Glomerular endothelial cell (primary cell): Measurements from ENCODE around the gene OCLN. TPM values are rescaled to one million over a fixed set of nuclear protein-coding genes. Genes with fewer than 3 reads are reported as not detected.
"Not testable (repeated sequence)": the region's sequence is repeated elsewhere in the genome, so short reads cannot be mapped to it uniquely, and the experiment has no call there.

Source experiments
- DNase-seq: peaks from one replicate; pipeline ENCODE4 v3.0.0-alpha.2; 2011; ENCODE audit warnings: low read depth, low spot score; ENCODE audit errors: extremely low read depth
- total RNA-seq: library from RNA; depleted of rRNA; stranded (reverse); fragments of >200 nt; gene quantifications from 2 replicates; pipeline ENCODE4 v1.2.3, GENCODE V29; 2015

OCLN gene
- total RNA-seq, 1 donor from 2014 or later, result 7.4 TPM

DNA sequence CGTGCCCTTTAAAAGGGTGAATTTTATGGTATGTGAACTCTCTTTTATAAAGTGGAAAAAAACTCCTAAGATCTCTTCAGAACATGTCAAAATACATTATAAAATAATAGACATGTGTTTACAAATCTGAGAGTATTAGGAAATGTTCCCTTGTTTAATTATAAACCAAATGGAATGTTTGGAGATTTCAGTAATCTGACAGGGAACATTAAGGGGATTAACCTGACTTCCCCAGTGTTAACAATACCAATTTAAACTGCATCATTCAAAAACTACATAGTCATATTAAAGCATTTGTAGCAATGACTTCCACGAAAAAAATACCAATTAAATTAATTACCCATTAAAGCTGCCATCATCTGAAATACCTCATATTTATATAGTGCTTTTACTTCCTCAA, 1.6 kb upstream of the OCLN start:
- DNase-seq, result no peak

DNA sequence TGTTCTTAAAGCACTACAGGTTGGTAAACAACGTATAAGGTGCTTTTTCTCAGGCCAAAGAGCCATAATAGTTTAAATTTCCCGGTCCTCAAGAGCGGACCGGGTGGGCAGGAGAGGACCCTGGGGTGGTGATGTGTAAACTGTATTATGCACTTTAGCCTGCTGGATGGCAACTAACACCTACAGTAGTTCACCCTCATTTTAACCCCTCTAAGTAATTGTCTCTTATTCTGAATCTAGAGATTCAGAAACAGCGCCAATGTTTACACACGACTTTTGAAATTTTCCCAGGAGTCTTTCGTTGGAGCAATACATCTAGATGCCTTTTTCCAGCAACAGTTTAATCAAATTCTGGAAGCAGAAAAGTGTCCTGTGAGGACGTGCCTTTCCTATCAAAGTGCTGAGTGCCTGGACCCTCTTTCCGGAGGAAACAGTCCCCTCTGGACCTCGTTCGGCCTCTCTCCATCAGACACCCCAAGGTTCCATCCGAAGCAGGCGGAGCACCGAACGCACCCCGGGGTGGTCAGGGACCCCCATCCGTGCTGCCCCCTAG, 676 bp upstream of the OCLN start:
- no peak for DNase-seq

DNA sequence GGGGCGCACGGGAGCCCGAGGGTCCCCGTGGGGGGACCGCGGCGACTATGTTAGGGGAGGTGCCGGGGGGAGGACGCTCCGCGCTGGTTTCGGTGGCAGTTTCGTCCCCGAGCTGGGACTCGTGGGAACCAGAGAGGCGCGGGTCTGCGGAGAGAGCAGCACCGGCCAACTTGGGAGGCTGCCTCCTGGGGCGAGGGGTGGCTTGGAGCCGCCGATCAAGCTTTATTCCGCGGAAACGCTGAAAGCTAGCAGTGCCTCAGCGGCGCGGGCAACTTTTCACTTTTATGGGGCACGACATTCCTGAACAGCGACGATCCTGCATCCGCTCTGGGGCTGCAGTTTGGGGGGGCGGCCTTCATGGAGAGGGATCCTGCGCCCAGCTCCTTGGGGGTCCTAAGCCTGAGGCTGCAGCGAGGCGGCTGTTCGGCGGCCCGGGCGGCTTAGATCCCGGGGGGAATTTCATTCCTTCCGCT, 369 bp downstream of the OCLN start:
- DNase-seq, result no peak

DNA sequence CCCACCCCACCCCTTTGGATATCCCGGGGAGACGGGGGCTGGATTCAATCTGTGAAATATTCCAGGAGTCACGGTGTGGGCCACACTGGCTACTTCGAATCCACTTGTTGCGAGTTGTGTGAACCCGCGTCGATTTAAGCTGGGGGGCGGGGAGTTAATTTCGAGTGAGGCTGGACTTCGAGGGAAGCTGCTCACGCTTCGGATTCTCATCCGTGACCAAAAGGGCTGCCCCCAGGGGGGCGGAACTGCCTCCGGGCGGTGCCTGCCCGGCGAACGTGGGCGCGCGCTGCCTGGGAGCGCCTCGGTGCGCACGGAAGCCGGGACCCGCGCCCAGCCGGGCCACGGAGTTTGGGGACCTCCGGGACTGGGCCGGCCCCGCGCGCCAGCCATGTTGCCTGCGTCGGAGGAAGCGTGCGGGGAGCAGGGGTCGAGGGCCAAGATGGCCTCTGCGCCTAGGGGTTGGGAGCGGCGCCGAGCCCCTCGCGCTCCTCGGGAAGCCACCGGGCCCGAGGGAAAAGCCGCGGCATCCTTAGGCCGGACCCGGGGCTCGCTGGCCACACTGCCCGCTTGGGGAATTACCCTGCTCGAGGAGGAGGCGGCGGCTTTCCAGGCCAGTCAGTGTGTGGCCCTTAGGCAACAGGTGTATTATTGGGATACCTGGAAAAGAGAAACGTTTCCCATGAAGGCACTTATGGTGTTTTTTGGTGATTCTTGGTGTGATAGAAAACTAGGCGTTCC, 975 bp downstream of the OCLN start:
- DNase-seq, result no peak

DNA sequence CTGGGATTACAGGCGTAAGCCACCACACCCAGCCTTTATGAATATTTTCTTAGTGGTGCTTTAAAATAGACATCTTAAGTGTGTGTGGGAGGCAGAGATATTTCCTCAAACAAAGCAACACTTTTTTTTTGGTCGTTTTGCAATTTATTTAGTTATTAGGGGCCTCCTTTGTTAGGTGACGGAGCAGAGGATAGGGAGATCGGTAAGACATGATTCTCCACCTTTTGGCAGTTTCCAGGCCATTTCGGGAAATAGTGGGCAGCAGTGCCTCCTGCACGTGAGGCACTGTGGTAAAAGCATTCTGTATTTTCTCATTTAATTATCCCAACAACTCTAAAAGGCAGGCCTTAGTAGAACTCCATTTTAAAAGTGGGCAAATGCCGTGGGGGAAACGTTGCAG, 1.9 kb downstream of the OCLN start:
- no peak for DNase-seq

DNA sequence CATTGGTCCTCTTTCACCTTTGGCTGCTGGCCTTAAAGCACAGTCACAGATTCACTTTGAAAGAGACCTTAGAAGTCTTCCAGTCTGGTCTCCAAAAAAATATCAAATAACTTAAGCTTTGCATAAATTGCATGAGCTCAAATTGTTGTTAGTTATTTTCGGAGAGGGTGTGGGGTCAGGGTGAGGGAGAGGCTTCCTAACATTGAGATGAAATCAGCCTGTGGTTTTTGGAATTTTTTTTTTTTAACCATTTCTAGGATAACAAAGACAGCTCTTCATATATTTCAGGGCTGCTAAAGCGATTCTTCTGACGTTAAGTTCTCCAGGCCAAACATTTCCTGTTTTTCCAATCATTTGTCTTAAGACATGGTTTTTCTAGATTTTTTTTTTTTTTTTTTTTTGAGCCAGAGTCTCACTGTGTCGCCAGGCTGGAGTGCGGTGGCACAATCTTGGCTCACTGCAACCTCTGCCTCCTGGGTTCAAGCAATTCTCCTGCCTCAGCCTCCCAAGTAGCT, 4.5 kb downstream of the OCLN start:
- no peak for DNase-seq

DNA sequence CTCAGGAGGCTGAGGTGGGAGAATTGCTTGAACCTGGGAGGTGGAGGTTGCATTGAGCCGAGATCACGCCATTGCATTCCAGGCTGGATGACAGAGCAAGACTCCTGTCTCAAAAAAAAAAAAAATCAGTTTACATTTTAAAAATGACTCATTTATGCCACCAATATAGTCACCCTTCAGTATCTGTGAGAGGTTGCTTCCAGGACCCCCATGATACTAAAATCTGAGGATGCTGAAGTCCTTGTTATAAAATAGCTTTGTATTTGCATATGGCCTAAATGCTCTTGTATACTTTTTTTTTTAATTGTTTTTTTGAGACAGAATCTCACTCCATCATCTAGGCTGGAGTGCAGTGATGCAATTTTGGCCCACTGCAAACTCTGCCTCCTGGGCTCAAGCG, 5.8 kb downstream of the OCLN start:
- DNase-seq, result no peak

DNA sequence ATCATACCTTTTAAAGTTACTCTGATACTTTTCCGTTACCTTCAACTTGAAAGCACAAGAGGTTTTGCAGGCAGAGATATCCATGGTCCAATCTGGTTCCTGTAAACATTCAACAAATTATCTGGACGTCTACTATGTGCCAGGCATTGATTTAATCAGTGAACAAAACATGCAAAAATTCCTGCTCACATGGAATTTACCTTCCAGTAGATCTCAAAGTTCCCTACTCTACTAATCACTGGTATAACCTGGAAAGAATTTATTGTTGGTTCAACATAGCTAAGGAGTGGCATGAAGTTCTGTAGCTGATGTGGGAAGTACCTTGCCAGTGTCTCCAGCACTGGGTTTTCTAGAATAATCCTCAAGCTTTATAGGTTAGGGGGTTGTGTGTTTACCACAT, 9.8 kb downstream of the OCLN start:
- DNase-seq, result no peak

DNA sequence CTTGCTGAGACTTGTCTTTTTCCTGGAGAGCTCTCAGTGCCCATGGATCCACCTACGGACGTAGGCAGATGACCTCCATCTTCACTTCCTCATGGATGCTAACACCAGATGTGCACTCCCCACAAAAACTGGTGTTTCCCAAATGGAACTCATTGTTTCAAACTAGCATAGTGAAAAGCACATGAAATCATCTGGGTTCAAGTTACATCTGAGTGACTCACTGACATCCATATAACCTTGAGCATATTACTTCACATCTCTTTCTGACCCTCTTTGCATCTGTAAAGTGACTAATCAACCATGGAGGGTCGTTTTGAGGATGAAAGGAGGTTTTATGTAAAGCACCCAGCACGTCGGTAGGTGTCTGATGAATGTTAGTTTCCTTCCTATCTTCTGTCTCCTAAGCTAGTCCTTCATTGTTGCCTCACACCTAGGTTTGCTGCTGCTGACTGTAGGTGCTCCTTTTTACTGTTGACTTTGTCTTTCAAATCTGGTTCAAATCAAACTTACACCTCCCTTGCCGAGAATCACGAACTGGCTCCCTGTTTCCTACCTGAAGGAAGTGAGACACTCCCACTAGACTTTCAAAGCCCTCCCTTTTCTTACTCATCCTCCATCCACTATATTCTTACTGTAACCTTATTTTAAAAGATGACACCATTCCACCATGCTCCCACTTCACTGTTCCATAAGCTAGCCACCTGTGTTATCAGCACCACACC, 10.3 kb downstream of the OCLN start:
- DNase-seq, result no peak

DNA sequence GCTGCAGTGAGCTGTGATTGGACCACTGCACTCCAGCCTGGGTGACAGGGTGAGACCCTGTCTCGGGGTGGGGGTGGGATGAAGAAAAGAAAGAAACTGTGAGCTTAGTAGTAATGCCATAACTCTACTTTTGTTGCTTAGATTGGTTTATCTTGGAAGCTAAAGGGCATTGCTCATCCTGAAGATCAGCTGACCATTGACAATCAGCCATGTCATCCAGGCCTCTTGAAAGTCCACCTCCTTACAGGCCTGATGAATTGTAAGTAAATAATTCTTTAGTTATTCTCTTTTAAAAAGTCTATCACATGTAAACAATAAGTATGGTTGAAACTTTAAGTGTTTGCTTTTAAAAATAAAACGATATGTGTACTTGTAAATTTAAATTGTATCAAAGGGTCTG, 11.4 kb downstream of the OCLN start:
- DNase-seq, result no peak

DNA sequence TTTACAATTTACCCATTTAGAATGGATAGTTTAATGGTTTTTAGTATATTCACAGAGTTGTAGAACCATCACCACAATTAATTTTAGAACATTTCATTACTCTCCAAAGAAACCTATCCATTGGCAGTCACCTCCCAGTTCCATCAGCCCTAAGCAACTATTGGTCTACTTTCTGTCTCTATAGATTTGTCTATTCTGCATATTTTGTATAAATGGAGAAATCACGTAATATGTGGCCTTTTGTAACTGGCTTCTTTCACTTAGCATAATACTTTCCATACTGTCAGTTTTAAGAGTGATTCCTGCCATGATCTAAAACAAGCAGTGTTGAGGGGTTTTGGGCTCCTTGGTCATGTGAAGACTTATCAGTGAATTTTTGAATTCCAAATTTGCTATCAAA, 12.7 kb downstream of the OCLN start:
- no peak for DNase-seq

DNA sequence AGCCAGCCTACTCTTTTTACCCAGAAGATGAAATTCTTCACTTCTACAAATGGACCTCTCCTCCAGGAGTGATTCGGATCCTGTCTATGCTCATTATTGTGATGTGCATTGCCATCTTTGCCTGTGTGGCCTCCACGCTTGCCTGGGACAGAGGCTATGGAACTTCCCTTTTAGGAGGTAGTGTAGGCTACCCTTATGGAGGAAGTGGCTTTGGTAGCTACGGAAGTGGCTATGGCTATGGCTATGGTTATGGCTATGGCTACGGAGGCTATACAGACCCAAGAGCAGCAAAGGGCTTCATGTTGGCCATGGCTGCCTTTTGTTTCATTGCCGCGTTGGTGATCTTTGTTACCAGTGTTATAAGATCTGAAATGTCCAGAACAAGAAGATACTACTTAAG, 16.6 kb downstream of the OCLN start:
- DNase-seq, result no peak

DNA sequence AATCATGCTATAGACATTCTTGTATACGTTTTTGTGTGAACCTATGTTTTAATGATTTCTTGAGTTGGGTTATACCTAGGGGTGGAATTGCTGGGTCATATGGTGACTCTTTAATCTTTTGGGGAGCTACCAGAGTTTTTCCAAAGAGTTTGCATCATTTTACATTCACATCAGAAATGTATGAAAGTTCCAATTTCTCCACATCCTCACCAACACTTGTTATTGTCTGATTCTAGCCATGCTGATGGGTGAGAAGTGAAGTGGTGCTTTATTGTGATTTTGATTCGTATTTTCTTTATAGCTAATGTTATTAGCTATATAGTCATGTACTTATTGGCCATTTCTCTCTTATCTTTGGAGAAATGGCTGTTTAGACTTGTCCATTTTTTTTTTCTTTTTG, 18.1 kb downstream of the OCLN start:
- no peak for DNase-seq

DNA sequence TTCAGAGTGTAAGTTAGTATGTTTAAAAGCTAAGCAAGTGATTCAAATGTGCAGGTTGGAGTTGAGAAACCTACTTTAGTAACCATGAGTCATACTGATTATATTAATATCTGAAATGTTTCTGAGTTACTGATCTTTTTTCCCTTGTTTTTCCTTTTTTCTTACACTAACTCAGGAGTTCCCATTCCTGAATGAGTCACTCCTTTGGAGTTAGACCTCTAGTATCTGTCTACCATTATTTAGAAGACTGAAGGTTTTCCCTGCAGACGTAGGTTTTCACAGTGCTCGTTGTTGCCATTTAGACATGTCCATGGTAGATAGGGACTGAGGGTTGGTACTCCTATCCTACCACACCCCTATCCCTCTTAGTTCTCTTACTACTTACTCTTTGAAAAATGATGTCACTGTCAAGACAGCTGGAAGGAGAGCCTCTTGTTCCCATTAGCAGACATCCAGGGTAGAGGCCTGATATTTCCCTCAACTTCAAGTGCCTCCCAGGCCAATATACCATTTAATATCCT, 20.2 kb downstream of the OCLN start:
- DNase-seq, result no peak

DNA sequence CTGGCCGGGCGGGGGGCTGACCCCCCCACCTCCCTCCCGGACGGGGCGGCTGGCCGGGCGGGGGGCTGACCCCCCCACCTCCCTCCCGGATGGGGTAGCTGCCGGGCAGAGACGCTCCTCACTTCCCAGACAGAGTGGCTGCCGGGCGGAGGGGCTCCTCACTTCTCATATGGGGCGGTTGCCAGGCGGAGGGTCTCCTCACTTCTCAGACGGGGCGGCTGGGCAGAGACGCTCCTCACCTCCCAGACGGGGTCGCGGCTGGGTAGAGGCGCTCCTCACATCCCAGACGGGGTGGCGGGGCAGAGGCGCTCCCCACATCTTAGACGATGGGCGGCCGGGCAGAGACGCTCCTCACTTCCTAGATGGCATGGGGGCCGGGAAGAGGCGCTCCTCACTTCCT, 23.0 kb downstream of the OCLN start:
- not testable (repeated sequence) for DNase-seq

DNA sequence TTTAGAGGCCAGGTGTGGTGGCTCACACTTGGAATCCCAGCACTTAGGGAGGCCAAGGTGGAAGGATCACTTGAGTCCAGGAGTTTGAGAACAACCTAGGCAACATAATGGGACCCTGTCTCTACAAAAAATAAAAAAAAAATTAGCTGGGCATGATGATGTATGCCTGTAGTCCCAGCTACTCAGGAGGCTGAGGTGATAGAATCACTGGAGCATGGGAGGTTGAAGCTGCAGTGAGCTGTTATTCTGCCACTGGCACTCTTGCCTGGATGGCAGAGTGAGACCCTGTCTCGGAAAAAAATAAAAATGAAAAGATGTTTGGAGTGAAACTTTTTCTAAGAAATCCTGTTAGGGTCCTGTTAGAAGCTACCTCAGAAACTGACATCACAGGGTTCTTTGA, 24.2 kb downstream of the OCLN start:
- DNase-seq, result no peak

DNA sequence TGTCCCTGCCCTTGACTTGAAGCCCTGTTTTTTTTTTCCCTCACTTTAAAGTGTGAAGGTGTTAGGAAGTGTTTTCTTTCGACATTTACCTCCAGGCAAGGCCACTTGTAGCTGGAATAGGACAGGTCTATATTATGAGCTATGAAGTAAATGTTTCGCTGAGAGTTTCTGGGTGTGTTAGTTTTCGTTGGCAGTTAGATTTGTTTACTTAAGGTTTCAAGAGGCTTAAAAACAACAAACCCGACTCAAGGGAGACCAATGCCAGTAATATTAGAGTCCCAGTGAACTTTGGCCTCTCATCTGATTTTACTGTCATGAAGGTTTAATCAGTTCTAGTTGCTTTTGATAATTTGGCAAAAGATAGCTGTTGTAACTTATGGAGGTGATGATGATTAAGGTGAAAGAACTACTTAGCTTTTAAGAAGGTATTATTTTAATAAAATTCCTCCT, 25.2 kb downstream of the OCLN start:
- no peak for DNase-seq

DNA sequence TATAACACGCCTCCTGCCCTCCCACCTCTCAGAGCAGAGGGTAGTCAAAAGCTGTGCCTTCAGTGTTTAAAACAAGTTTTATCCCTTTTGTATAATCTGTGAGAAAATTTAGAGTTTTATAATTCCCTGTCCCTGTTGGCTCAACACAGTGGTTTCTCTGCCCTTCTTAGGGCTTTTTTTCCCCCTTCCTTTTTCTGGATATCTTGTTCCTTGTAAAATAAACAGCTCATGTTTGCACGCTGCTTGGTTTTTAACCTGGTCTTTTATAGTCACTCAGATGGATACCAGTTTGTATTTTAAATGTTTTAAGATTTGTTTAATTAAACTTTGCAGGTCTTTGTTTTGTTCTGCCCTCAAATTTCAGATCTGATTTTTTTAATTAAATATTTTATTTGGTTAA, 26.7 kb downstream of the OCLN start:
- no peak for DNase-seq

DNA sequence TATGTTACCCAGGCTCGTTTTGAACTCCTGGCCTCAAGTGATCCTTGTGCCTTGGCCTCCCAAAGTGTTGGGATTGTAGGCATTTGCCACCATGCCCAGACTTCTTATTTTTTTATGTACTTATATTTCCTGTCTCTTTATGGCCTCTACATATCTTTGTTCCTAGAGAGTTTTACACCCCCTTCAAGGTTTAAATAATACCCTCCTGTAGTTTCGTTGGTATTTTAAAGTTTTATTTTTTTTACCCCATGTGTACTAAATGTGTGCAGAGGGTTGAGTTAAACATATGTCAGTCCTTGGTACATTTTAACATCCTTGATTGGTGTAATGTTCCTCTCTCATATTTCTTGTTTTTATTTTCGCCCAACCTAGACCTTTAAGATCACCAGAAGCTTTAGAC, 29.4 kb downstream of the OCLN start:
- no peak for DNase-seq

DNA sequence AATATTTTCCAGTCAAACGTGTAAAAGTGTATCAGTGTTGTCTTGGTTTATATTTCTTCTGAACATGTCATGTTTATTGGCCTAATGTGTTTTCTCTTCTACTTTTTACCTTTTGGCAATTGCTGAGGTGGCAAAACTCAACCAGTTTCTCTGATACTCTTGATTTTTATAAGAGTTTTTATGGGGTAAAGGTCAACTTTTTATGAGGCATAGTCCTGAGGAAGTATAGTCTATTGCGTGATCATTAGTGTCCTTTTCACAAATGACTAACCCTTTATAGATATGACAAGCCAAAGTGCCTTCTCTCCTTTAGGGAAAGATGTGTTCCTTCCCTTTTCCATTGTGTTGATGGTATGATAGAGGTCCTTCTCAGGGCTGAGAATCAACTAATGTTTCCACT, 32.9 kb downstream of the OCLN start:
- DNase-seq, result no peak

DNA sequence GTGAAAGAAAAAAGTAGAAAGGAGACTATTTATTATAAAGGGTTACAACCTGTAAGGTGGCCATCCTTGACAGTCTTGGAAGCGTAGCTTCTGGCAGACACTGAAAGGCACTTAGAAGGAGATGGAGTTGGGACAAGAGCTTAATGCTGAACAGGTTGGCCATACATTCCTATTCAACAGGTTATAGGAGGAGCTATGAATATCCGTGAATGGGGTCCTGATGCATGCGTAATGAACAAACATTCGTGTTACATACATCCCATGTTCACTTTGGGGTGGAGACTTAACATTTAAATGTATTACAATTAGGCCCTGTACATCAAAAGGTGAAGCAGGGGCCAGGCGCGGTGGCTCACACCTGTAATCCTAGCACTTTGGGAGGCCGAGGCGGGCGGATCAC, 34.1 kb downstream of the OCLN start:
- DNase-seq, result no peak
